ENCODE results near the gene DBN1.

DNA sequence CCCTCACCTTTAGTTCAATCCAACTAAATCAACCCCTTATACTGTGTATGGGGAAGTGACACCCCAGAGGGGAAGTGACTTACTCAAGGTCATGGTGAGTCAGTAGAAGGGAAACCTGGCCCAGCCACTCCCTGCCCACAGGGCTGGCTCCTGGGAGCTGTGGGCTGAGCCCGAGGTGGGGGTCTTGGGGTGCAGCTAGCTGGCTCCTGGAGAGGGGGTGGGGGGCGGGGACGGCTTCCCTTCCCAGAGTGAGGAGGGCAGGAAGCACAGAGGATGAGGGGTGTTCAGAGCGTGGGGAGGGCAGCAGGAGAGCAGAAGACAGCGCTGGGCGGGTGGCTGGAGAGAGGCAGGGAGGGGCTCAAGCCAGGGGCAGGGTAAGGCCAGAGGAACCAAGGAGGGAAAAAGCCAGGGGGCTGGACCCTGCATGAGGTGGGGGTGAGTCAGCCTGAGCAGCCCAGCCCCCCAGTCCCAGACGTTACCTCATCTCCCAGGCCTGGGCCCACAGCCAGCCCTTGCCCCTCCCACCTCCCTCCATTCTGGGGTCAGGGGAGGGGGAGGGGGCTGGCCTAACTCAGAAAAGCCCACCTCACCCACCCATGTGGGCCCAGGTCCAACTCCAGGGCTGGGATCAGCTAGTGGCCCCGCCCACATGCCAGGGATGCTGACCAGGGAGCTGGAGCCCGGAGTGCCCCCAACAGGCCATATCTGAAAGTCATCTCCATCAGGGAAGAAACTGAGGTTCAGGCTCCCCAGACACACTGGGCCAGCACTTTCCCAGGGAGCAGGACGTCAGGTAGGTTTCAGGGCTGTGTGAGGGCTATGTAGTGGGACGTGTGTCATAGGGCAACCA lies 21.1 kb upstream of the DBN1 start:
- TF ChIP-seq POLR2A (IDR thresholded peaks at IDR 0.05) = no peak
- TF ChIP-seq, protein P1, sequence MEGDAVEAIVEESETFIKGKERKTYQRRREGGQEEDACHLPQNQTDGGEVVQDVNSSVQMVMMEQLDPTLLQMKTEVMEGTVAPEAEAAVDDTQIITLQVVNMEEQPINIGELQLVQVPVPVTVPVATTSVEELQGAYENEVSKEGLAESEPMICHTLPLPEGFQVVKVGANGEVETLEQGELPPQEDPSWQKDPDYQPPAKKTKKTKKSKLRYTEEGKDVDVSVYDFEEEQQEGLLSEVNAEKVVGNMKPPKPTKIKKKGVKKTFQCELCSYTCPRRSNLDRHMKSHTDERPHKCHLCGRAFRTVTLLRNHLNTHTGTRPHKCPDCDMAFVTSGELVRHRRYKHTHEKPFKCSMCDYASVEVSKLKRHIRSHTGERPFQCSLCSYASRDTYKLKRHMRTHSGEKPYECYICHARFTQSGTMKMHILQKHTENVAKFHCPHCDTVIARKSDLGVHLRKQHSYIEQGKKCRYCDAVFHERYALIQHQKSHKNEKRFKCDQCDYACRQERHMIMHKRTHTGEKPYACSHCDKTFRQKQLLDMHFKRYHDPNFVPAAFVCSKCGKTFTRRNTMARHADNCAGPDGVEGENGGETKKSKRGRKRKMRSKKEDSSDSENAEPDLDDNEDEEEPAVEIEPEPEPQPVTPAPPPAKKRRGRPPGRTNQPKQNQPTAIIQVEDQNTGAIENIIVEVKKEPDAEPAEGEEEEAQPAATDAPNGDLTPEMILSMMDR (IDR thresholded peaks at IDR 0.05) = peak in 4 of 5 experiments; percentile 21 to 34 (median 28)

Data from tibial nerve (tissue), 3 donors.